Cardiac muscle cell (in vitro differentiated cells and primary cell): Measurements from ENCODE around the gene CD302. TPM values are rescaled to one million over a fixed set of nuclear protein-coding genes. Genes with fewer than 3 reads are reported as not detected.

Experiments used
- DNase-seq, 2 donors: peaks; one replicate each; pipeline versions ENCODE4 v3.0.0 to v3.0.0-alpha.2; 2010 to 2017; ENCODE audit warnings: low read depth in 1 of 2, low spot score in 1 of 2
- H3K27ac ChIP-seq: fragments of 200-600 bp; sonication (generic); 2 replicates; pipeline ENCODE4 v1.5.1; 2016
- H3K27me3 ChIP-seq: fragments of 200-600 bp; sonication (generic); 2 replicates; pipeline ENCODE4 v1.6.0; 2016; ENCODE audit warnings: control low read depth
- H3K36me3 ChIP-seq: fragments of 200-600 bp; sonication (generic); 2 replicates; pipeline ENCODE4 v1.5.1; 2016; ENCODE audit warnings: control low read depth
- H3K4me1 ChIP-seq: fragments of 200-600 bp; sonication (generic); 2 replicates; pipeline ENCODE4 v1.8.1; 2017; ENCODE audit warnings: low read depth, mild to moderate bottlenecking, mixed run types
- H3K4me3 ChIP-seq: fragments of 200-600 bp; sonication (generic); 2 replicates; pipeline ENCODE4 v1.5.1; 2016; ENCODE audit warnings: mild to moderate bottlenecking
- H3K9me3 ChIP-seq: fragments of 200-600 bp; sonication (generic); 2 replicates; pipeline ENCODE4 v1.5.1; 2017; ENCODE audit warnings: low read depth, mild to moderate bottlenecking, control low read depth
- polyA plus RNA-seq: library from polyadenylated mRNA; unstranded; fragments of >200 nt; fragmentation: Nextera tagmentation; extraction: Ambion mirVana; gene quantifications from 2 replicates; pipeline ENCODE4 v1.2.1, GENCODE V29; 2016
- total RNA-seq: library from RNA; depleted of rRNA; stranded (reverse); fragments of >200 nt; gene quantifications from 2 replicates; pipeline ENCODE4 v1.2.3, GENCODE V29; 2016
- TF ChIP-seq, protein P1 (sequence below): IDR thresholded peaks from 2 replicates; pipeline ENCODE4 v1.5.1; 2012; ENCODE audit warnings: low read depth, mild to moderate bottlenecking, low read length

CD302 gene
- total and polyA plus RNA-seq, 2 experiments from 2014 or later = 0.42 to 0.65 TPM

DNA sequence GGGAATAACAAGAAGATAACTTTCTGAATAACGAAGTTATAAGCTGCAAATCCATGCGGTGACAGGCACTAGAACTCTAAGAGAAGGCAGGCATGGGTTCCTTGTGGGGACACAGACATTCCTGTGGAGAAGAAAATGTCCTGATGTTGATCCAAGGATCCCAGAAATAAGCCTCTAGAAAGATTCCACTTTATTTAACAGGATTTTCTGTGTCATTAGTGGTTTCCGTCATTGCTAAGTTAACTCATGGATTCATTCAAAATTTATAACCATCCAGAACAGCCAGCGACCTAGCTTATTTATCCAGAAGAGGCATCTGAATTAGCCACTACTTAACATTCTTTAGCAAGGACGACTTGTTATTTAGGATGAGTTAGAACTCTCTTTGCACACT lies 10.0 kb upstream of the CD302 start:
- H3K4me3 ChIP-seq = no peak overlapping the region
- TF ChIP-seq, protein P1, sequence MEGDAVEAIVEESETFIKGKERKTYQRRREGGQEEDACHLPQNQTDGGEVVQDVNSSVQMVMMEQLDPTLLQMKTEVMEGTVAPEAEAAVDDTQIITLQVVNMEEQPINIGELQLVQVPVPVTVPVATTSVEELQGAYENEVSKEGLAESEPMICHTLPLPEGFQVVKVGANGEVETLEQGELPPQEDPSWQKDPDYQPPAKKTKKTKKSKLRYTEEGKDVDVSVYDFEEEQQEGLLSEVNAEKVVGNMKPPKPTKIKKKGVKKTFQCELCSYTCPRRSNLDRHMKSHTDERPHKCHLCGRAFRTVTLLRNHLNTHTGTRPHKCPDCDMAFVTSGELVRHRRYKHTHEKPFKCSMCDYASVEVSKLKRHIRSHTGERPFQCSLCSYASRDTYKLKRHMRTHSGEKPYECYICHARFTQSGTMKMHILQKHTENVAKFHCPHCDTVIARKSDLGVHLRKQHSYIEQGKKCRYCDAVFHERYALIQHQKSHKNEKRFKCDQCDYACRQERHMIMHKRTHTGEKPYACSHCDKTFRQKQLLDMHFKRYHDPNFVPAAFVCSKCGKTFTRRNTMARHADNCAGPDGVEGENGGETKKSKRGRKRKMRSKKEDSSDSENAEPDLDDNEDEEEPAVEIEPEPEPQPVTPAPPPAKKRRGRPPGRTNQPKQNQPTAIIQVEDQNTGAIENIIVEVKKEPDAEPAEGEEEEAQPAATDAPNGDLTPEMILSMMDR = no peak
- H3K36me3 ChIP-seq = no peaks in the 10 kb centered on the region
- H3K9me3 ChIP-seq = no peaks in the 10 kb centered on the region
- no peaks in the 10 kb centered on the region for H3K4me1 ChIP-seq
- no peaks in the 10 kb centered on the region for H3K27me3 ChIP-seq
- DNase-seq = no peak
- H3K27ac ChIP-seq = no peak overlapping the region

GRCh38 chr2:159807183-159808031 lies 9.4 kb upstream of the CD302 start:
- Histone ChIP-seq H3K9me3 (no peaks in the 10 kb centered on the region), H3K36me3 (no peaks in the 10 kb centered on the region), H3K4me1 (no peaks in the 10 kb centered on the region), H3K4me3 (no peak overlapping the region), H3K27me3 (no peaks in the 10 kb centered on the region), H3K27ac (no peak overlapping the region)
- TF ChIP-seq, protein P1 = peak; percentile 78
- peak; percentile 59 to 69 for DNase-seq

GRCh38 chr2:159804941-159805340 lies 6.9 kb upstream of the CD302 start:
- TF ChIP-seq, protein P1 = no peak
- no peaks in the 10 kb centered on the region for H3K9me3 ChIP-seq
- peaks cover 10% of the 10 kb centered on the region for H3K27me3 ChIP-seq
- no peaks in the 10 kb centered on the region for H3K4me1 ChIP-seq
- no peak for DNase-seq
- H3K36me3 ChIP-seq = no peaks in the 10 kb centered on the region
- H3K27ac ChIP-seq = no peak overlapping the region
- H3K4me3 ChIP-seq = no peak overlapping the region

GRCh38 chr2:159803235-159803962 lies 5.4 kb upstream of the CD302 start:
- no peak for DNase-seq
- H3K36me3 ChIP-seq = no peaks in the 10 kb centered on the region
- no peak overlapping the region for H3K4me3 ChIP-seq
- H3K27ac ChIP-seq = no peak overlapping the region
- H3K27me3 ChIP-seq = peaks cover 25% of the 10 kb centered on the region
- no peaks in the 10 kb centered on the region for H3K9me3 ChIP-seq
- no peaks in the 10 kb centered on the region for H3K4me1 ChIP-seq
- TF ChIP-seq, protein P1 = no peak

DNA sequence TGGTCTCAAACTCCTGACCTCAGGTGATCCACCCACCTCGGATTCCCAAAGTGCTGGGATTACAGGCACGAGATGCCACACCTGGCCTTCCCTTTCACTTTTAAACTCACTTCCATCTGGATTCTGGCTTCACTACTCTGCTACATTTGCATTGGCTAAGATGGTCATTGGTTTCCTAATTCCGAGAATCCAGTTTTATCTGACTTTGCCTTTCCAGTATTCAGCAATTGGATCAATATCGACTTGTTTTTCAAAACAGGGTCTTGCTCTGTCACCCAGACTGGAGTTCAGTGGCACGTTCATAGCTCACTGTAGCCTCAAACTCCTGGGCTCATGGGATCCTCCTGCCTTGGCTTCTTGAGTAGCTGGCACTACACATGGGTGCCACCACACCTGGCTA lies 4.7 kb upstream of the CD302 start:
- H3K4me3 ChIP-seq = no peak overlapping the region
- H3K27ac ChIP-seq = no peak overlapping the region
- no peaks in the 10 kb centered on the region for H3K9me3 ChIP-seq
- no peaks in the 10 kb centered on the region for H3K36me3 ChIP-seq
- peaks cover 33% of the 10 kb centered on the region for H3K27me3 ChIP-seq
- TF ChIP-seq, protein P1 = no peak
- no peak for DNase-seq
- no peaks in the 10 kb centered on the region for H3K4me1 ChIP-seq
